SU-DHL-6 (cell line): Measurements from ENCODE around the gene PCAT6.
"Not testable (repeated sequence)": the region's sequence is repeated elsewhere in the genome, so short reads cannot be mapped to it uniquely, and the experiment has no call there.

Source experiments
- EZH2phosphoT487 ChIP-seq: fragments of 200-600 bp; sonication (generic), shearing (Covaris generic); conservative IDR thresholded peaks from 2 replicates; pipeline ENCODE4 v1.6.1; 2018; ENCODE audit warnings: mild to moderate bottlenecking, antibody characterized with exemption, low read length, moderate library complexity, mixed read lengths
- TF ChIP-seq, protein P1 (sequence below): fragments of 200-600 bp; sonication (generic); IDR thresholded peaks from one replicate; pipeline ENCODE4 v1.5.1; 2017; ENCODE audit warnings: antibody characterized with exemption, mild to moderate bottlenecking, low read length, moderate library complexity; ENCODE audit not compliant: insufficient read depth, poor library complexity, severe bottlenecking

DNA sequence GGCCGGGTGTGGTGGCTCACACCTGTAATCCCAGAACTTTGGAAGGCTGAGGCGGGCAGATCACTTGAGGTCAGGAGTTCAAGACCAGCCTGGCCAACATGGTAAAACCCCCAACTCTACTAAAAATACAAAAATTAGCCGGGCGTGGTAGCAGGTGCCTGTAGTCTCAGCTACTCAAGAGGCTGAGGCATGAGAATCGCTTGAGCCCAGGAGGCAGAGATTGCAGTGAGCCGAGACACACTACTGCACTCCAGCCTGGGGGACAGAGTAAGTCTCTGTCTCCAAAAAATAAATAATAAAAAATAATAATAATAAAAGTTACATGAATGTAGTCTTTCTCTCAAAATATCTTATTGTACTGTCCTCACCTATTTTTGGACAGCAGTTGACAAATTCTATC lies 15.8 kb upstream of the PCAT6 start:
- TF ChIP-seq, protein P1, sequence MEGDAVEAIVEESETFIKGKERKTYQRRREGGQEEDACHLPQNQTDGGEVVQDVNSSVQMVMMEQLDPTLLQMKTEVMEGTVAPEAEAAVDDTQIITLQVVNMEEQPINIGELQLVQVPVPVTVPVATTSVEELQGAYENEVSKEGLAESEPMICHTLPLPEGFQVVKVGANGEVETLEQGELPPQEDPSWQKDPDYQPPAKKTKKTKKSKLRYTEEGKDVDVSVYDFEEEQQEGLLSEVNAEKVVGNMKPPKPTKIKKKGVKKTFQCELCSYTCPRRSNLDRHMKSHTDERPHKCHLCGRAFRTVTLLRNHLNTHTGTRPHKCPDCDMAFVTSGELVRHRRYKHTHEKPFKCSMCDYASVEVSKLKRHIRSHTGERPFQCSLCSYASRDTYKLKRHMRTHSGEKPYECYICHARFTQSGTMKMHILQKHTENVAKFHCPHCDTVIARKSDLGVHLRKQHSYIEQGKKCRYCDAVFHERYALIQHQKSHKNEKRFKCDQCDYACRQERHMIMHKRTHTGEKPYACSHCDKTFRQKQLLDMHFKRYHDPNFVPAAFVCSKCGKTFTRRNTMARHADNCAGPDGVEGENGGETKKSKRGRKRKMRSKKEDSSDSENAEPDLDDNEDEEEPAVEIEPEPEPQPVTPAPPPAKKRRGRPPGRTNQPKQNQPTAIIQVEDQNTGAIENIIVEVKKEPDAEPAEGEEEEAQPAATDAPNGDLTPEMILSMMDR = not testable (repeated sequence)
- not testable (repeated sequence) for TF ChIP-seq EZH2phosphoT487
